Lower lobe of right lung (tissue), 2 donors: ENCODE measurements around the gene LHCGR. TPM values are rescaled to one million over a fixed set of nuclear protein-coding genes. Genes with fewer than 3 reads are reported as not detected.
A peak's percentile ranks its signal among the peaks of the same experiment; 100 is the strongest.
"Not testable (repeated sequence)": the region's sequence is repeated elsewhere in the genome, so short reads cannot be mapped to it uniquely, and the experiment has no call there.

Source experiments
- ATAC-seq, 2 donors: fragments of 200-7000 bp; cut with Tn5 transposase; one replicate each; pipeline ENCODE4 v1.9.1; 2020 to 2022; ENCODE audit warnings: mild to moderate bottlenecking in 2 of 2, moderate library complexity in 2 of 2
- DNase-seq: peaks from one replicate; pipeline ENCODE4 v3.0.0-alpha.2; 2020
- H3K27ac ChIP-seq: fragments of 200-600 bp; one replicate; pipeline ENCODE4 v1.8.0; 2022
- H3K27me3 ChIP-seq: fragments of 200-600 bp; one replicate; pipeline ENCODE4 v1.8.0; 2022; ENCODE audit warnings: low read depth
- H3K36me3 ChIP-seq: fragments of 200-600 bp; one replicate; pipeline ENCODE4 v1.8.0; 2022; ENCODE audit warnings: mild to moderate bottlenecking
- H3K4me1 ChIP-seq: fragments of 200-600 bp; one replicate; pipeline ENCODE4 v1.8.0; 2022
- H3K4me3 ChIP-seq: fragments of 200-600 bp; one replicate; pipeline ENCODE4 v1.8.0; 2022; ENCODE audit warnings: mild to moderate bottlenecking
- H3K9me3 ChIP-seq: fragments of 200-600 bp; one replicate; pipeline ENCODE4 v1.8.0; 2022
- intact Hi-C: fragments of 100-400 bp; cut with DNase I; formaldehyde crosslinking; loops from one replicate; pipeline ENCODE4 v1.11.0; 2022
- total RNA-seq: library from RNA; stranded (reverse); fragmentation: NEBNext Ultra II Directional; extraction: Animal tissue kit (Norgen Biotek cat#: 25700); gene quantifications from one replicate; pipeline ENCODE4 v1.2.1, GENCODE V29; 2021
- TF ChIP-seq, protein P1 (sequence below): fragments of 200-600 bp; IDR thresholded peaks from one replicate; pipeline ENCODE4 v1.8.0; 2022; ENCODE audit warnings: antibody characterized with exemption, mild to moderate bottlenecking
- donor health status: DM: no; HTN: yes; CAD: no; lungs with severe emphysema.

The LHCGR gene
- total RNA-seq, 1 donor from 2014 or later = 0.30 TPM

DNA sequence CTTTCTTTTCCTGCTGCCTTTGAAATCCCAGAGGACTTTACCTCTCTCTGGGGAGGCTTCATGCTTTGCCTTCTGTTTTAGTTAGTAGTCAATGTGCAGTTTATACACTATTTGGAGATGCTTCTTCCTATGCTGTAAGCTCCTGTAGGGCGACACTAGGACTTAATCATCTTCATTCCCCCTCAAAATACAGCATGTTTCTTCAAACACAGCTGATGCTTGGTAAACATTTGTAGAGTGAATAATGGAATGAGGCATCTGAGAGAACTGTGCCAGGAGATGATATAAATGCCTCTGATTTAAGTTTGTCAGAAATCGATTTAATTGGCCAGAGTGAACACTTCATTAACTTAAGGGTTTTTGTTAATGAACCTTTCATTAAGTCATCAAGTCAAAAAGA is 43.4 kb downstream of the LHCGR start:
- no peak overlapping the region for H3K4me3 ChIP-seq
- TF ChIP-seq, protein P1, sequence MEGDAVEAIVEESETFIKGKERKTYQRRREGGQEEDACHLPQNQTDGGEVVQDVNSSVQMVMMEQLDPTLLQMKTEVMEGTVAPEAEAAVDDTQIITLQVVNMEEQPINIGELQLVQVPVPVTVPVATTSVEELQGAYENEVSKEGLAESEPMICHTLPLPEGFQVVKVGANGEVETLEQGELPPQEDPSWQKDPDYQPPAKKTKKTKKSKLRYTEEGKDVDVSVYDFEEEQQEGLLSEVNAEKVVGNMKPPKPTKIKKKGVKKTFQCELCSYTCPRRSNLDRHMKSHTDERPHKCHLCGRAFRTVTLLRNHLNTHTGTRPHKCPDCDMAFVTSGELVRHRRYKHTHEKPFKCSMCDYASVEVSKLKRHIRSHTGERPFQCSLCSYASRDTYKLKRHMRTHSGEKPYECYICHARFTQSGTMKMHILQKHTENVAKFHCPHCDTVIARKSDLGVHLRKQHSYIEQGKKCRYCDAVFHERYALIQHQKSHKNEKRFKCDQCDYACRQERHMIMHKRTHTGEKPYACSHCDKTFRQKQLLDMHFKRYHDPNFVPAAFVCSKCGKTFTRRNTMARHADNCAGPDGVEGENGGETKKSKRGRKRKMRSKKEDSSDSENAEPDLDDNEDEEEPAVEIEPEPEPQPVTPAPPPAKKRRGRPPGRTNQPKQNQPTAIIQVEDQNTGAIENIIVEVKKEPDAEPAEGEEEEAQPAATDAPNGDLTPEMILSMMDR = no peak
- intact Hi-C loops = no loop called here
- DNase-seq (no peak), ATAC-seq (no peak)
- H3K27me3 ChIP-seq = no peaks in the 10 kb centered on the region
- H3K27ac ChIP-seq = no peak overlapping the region
- H3K4me1 ChIP-seq = no peaks in the 10 kb centered on the region
- H3K9me3 ChIP-seq = no peaks in the 10 kb centered on the region
- H3K36me3 ChIP-seq = no peaks in the 10 kb centered on the region

GRCh38 chr2:48711343-48711742 is 44.2 kb downstream of the LHCGR start:
- TF ChIP-seq, protein P1 = no peak
- Histone ChIP-seq H3K4me3 (no peak overlapping the region), H3K27ac (no peak overlapping the region), H3K4me1 (no peaks in the 10 kb centered on the region), H3K36me3 (no peaks in the 10 kb centered on the region), H3K27me3 (no peaks in the 10 kb centered on the region), H3K9me3 (no peaks in the 10 kb centered on the region)
- intact Hi-C loops = no loop called here
- no peak for DNase-seq
- no peak for ATAC-seq

DNA sequence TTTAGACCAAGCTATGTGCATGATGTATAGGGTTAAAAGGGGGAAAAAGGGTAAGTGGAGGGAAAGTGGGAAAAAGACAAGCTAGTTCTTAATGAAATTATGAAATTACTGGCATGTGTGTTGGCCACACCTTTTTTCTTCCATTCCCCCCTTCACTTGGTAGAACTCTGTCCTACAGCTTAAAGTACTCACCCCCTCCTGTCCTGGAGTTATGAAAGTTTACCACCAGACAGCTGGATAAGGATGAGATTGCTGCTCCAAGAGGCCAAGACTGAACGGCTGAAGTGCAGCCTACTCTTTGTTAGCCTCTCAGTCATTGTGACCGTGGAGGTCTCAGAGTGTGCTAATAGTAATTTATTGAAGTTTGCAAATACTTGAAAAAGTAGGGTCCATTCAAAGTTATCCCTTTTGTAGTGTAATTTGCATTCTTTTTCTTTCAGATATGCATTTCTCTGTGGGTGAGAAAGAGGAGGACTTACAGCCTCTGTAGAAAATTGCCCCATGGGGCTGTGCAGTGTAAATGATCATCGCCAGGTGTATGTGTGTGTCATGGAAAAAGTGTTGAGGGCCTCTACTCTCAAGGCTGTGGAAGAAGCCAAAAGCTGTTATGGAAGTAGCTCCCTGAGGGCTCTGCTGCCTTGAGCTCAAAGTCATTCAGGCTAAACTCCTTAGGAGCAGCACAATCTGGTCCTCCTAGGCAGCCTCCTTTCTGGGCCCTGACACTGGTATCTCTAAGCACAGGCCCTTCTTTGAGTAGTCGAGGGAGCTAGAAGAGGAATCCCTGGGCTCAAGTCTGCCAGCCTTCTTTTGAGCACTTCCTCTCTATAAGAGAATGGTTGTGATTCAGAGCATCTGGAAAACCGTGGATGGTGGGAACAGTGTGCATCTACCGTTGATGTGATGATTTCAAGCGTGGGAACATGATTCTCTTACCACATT is 46.2 kb downstream of the LHCGR start:
- intact Hi-C loops = no loop called here
- Histone ChIP-seq H3K27ac (no peak overlapping the region), H3K27me3 (no peaks in the 10 kb centered on the region), H3K36me3 (no peaks in the 10 kb centered on the region), H3K4me3 (no peak overlapping the region), H3K4me1 (no peaks in the 10 kb centered on the region), H3K9me3 (no peaks in the 10 kb centered on the region)
- TF ChIP-seq, protein P1 = no peak
- DNase-seq (no peak), ATAC-seq (no peak)

GRCh38 chr2:48707466-48707865 is 48.1 kb downstream of the LHCGR start:
- TF ChIP-seq, protein P1 = no peak
- Histone ChIP-seq H3K9me3 (no peaks in the 10 kb centered on the region), H3K36me3 (no peaks in the 10 kb centered on the region), H3K4me1 (no peaks in the 10 kb centered on the region), H3K27ac (no peak overlapping the region), H3K4me3 (no peak overlapping the region), H3K27me3 (no peaks in the 10 kb centered on the region)
- ATAC-seq = peak; percentile 52 to 62
- peak; percentile 65 for DNase-seq
- intact Hi-C loops = no loop called here

GRCh38 chr2:48703621-48704020 is 51.9 kb downstream of the LHCGR start:
- intact Hi-C loops, H3K9me3 ChIP-seq, H3K27ac ChIP-seq, DNase-seq, H3K27me3 ChIP-seq, ATAC-seq, H3K4me3 ChIP-seq, H3K4me1 ChIP-seq, H3K36me3 ChIP-seq: not testable (repeated sequence)

DNA sequence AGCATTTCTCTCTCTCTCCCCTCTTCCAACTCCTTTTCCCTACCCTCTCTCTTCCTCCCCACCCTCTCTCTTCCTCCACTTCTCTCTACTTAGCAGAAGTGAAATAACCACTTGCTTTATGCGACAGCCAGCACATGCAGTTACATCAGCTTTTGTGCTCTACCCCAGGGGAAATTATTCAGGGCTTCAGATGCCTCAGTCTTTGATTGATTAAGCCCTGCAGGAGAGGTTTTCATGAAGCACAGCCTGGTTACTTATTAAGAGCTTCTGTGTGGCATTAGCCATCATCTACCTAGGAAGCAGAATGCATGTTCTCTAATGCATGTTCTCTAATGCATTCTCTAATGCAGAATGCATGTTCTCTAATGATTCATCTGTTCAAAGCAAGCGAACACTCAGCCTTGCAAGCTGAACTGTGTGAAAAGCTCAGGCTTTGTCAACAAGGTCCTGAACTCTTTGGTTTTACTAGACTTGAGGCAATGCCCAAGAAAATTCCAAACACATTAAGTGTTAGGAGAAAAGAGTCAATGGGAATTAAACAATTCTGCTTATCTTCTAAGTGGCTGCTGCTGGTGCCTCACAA is 56.1 kb downstream of the LHCGR start:
- intact Hi-C loops = no loop called here
- ATAC-seq (no peak), DNase-seq (no peak)
- H3K27ac ChIP-seq = no peak overlapping the region
- no peaks in the 10 kb centered on the region for H3K4me1 ChIP-seq
- H3K36me3 ChIP-seq = no peaks in the 10 kb centered on the region
- TF ChIP-seq, protein P1 = no peak
- no peak overlapping the region for H3K4me3 ChIP-seq
- no peaks in the 10 kb centered on the region for H3K27me3 ChIP-seq
- no peaks in the 10 kb centered on the region for H3K9me3 ChIP-seq
